Endothelial cell of umbilical vein (primary cell): ENCODE results near the gene SLC35D2.

Experiments
- EZH2 ChIP-seq: IDR thresholded peaks from 2 replicates; pipeline ENCODE4 v1.6.1; 2012; ENCODE audit warnings: borderline replicate concordance, low read depth, mild to moderate bottlenecking, moderate library complexity, low read length, inconsistent platforms; ENCODE audit not compliant: severe bottlenecking
- JUN ChIP-seq: IDR thresholded peaks from 2 replicates; pipeline ENCODE4 v1.6.1; 2011; ENCODE audit warnings: borderline replicate concordance, low read depth; ENCODE audit not compliant: insufficient read length, insufficient read depth
- MYC ChIP-seq: IDR thresholded peaks from one replicate; pipeline ENCODE4 v1.6.1; 2011; ENCODE audit warnings: mild to moderate bottlenecking, low read depth, low read length
- POLR2A ChIP-seq: IDR thresholded peaks from 2 replicates; pipeline ENCODE4 v1.6.1; 2012; ENCODE audit warnings: low read depth, mild to moderate bottlenecking, control low read depth, low read length
- POLR2AphosphoS5 ChIP-seq: IDR thresholded peaks from 2 replicates; pipeline ENCODE4 v1.6.1; 2012; ENCODE audit warnings: low read depth, mild to moderate bottlenecking, control low read depth, low read length, moderate library complexity; ENCODE audit not compliant: insufficient read depth
- TF ChIP-seq, protein P1 (sequence below), 2 donors: IDR thresholded peaks; 1 replicate in 1 of 2; 2 replicates in 1 of 2; pipeline ENCODE4 v1.5.1; 2011; ENCODE audit warnings: low read length in 2 of 2, mild to moderate bottlenecking in 2 of 2, moderate library complexity in 2 of 2, control low read depth in 1 of 2, inconsistent platforms in 1 of 2, low read depth in 1 of 2; ENCODE audit not compliant: insufficient read depth in 1 of 2; ENCODE audit errors: extremely low read depth in 1 of 2

DNA sequence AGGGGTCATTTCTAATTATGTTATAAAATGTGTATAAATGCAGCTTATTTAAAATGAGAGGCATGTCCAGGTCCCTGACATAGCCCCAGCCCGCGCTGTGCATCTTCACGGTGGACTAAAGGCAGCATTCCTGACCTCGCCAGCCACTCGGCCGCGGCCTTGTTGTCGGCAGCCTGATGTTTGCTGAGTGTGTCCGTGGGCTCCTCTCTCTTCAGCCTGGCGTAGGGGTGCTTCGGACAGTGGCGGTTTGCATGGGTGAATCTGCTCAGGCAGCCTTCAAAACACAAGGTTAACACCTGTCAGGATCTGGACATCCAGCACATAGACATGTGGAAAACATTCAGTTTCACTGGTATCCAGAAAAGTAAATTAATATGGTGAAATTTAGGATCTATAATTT, 8.8 kb upstream of the SLC35D2 start:
- TF ChIP-seq, protein P1, sequence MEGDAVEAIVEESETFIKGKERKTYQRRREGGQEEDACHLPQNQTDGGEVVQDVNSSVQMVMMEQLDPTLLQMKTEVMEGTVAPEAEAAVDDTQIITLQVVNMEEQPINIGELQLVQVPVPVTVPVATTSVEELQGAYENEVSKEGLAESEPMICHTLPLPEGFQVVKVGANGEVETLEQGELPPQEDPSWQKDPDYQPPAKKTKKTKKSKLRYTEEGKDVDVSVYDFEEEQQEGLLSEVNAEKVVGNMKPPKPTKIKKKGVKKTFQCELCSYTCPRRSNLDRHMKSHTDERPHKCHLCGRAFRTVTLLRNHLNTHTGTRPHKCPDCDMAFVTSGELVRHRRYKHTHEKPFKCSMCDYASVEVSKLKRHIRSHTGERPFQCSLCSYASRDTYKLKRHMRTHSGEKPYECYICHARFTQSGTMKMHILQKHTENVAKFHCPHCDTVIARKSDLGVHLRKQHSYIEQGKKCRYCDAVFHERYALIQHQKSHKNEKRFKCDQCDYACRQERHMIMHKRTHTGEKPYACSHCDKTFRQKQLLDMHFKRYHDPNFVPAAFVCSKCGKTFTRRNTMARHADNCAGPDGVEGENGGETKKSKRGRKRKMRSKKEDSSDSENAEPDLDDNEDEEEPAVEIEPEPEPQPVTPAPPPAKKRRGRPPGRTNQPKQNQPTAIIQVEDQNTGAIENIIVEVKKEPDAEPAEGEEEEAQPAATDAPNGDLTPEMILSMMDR (IDR thresholded peaks at IDR 0.05; ENCODE audit: extremely low read depth in 1 of 2, insufficient read depth in 1 of 2, low read depth in 1 of 2, low read length in 2 of 2), result no peak
- TF ChIP-seq POLR2A, result no peak
- no peak for TF ChIP-seq POLR2AphosphoS5
- TF ChIP-seq EZH2, result no peak
- TF ChIP-seq MYC, result no peak
- TF ChIP-seq JUN, result no peak
